Activated CD8-positive, alpha-beta memory T cell treated with anti-CD3 and anti-CD28 coated beads for 24 hours (primary cell): ENCODE measurements around the gene AKT3.
A peak's percentile ranks its signal among the peaks of the same experiment; 100 is the strongest.
"Not testable (repeated sequence)": the region's sequence is repeated elsewhere in the genome, so short reads cannot be mapped to it uniquely, and the experiment has no call there.

Experiments used
- DNase-seq: peaks from one replicate; pipeline ENCODE4 v3.0.0-alpha.2; 2020

The AKT3 gene

DNA sequence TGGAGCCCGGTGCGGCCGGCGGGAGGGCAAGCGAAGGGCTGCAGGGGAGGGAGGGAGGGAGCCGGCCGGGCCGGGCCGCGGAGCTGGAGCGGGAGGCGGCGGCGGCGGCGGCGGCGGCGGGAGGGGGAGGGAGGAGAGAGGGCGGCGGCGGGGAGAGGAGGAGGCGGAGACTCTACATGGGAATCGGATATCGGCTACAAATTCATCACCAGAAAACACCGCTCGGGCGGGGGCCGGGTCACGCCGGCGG, at the start of gene AKT3:
Gene AKT3, minus strand, starts transcription at position 42 of the 250 bp plus-strand sequence. CDS start 7,073 bp downstream, outside the sequence.
- DNase-seq: no peak

DNA sequence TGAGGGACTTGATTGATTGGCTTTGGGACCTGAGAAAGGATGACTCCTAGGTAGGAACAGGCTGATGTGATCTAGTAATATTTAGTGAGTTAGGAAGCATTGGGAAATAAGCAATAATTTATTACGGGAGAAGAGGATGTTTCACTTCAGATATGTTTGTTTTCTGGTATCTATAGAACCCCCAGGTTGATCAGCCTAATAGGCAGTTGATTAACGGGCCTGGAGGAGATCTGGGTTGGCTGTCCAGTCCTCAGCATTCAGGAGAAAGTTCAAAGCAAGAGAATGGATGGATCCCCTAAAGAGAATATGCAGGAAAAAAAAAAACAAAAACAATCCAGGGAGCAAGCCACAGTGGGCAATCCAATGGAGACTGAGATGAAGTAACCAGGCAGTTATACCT, 48.2 kb upstream of the AKT3 start:
- no peak for DNase-seq

DNA sequence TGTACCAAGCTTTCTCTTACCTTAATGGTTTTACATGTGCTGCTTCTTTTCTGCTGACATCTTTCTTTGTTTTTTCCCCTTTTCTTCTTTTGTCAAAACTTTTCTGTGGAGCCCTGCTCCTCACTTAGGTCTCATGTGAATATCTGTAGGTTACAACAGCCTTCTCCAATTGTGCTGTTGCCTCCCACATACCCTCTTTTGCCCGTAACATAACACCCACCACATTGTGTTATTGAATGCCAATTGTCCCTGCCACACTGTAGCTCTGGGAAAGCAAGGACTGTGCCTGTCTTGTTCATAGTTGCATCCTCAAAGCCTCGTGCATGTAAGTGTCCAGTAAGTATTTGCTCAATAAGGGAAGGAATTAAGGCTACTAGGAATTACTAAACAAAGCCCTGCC, 46.3 kb upstream of the AKT3 start:
- DNase-seq: no peak

DNA sequence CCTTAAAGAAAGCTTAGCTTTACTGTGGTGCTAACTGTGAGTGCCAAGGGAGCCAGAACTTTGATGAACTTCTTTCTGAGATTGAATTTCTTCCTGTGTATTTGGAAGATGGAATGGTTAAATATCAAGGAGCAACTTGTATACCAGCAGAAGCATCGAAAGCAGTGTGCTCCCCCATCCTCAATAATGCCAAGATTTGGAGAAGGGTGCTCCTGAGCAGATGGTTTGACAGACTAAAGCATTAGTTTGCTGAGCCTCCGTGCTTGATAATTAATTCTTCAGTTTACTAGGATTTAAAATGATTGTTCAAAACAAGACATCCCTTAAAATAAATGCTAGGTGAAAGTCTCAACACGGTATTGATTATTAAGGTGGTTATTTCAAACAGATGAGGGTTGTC, 42.4 kb upstream of the AKT3 start:
- no peak for DNase-seq

DNA sequence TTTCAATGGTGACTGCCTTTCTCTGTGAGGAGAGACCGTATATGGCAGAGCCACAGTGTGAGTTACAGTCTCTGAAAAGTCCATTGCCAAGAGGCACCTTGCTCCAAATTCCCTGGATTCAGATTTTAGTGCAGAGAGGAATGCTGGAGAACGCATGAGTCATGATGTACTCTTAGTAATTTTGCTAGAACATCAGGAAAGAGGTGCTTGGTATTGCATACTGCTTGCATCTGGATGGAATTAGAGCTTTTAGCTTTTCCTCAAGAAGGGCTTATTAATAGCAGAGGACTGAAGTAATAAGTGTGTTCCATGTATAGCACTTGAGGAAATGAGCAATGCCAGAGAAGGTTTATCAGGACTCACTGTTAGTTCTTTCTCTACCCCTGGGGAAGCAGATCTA, 40.5 kb upstream of the AKT3 start:
- DNase-seq: no peak

DNA sequence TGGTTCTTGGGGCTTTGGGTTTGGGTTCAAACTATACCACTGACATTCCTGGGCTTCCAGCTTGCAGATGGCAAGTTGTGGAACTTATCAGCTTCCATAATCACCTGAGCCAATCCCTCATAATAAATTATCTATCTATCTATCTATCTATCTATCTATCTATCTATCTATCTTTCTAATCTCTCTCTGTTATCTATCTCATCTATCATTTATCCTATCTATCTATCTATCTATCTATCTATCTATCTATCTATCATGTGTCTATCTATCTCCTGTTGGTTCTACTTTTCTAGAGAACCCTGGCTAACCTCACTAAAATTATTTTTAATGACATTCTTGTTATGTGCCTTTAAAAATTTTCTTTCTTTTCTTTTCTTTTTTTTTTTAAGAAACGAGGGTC, 35.8 kb upstream of the AKT3 start:
- no peak for DNase-seq

DNA sequence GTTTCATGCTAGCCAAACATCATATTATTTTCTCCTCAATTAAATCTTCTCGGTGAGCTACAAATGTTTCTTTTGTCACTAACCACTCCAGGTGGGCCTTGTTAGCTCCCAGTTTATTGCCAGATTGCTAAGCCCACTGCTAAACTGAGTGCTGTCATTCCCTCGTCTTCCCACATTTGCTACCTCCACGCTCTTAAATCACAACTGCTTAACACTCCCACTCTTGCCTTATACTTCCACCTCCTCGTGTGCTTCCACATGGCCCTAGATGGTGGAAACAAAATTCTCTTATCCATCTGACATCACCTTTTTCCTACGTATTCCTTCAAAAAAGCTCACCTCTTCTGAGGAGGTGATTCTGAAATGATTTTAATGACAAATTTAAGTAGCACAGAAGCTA, 34.6 kb upstream of the AKT3 start:
- DNase-seq: no peak

DNA sequence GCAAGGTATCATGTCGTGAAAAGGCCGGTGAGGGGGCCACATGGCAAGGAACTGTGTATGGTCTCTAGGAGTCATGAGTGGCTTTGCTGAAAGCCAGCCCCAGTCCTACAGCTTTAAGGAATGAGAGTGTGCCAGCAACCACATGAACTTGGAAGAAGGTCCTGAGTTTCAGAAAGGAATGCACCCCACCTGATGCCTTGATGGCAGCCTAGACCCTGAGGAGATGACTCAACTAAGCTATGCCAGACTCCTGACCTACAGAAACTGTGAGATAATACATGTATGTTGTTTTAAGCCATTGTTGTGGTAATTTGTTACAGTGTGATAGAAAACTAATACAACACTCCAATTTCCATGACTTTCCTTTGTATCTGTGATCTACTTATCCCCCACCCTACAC, 33.5 kb upstream of the AKT3 start:
- no peak for DNase-seq

DNA sequence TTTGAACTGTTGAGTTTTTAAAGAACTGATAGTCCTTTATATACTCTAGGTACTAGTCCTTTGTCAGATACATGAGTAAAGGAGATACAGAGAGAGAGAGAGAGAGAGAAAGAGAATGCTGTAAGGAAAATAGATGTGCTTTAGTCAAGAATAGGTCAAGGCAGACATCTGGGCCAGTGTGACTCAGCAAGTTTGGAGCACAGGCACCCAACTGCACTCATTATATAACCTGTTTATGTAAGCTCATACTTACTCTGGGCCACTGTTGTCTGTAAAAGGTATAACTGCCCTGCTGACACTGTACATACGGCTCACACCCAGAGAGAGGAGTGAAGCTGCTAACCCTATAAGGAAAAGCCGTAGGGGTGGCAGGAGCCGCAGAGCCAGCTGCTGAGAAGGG, 32.2 kb upstream of the AKT3 start:
- no peak for DNase-seq

DNA sequence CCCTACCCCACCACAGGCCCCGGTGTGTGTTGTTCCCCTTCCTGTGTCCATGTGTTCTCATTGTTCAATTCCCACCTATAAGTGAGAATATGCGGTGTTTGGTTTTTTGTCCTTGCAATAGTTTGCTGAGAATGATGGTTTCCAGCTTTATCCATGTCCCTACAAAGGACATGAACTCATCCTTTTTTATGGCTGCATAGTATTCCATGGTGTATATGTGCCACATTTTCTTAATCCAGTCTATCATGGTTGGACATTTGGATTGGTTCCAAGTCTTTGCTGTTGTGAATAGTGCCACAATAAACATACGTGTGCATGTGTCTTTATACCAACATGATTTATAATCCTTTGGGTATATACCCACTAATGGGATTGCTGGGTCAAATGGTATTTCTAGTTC, 27.0 kb upstream of the AKT3 start:
- not testable (repeated sequence) for DNase-seq

DNA sequence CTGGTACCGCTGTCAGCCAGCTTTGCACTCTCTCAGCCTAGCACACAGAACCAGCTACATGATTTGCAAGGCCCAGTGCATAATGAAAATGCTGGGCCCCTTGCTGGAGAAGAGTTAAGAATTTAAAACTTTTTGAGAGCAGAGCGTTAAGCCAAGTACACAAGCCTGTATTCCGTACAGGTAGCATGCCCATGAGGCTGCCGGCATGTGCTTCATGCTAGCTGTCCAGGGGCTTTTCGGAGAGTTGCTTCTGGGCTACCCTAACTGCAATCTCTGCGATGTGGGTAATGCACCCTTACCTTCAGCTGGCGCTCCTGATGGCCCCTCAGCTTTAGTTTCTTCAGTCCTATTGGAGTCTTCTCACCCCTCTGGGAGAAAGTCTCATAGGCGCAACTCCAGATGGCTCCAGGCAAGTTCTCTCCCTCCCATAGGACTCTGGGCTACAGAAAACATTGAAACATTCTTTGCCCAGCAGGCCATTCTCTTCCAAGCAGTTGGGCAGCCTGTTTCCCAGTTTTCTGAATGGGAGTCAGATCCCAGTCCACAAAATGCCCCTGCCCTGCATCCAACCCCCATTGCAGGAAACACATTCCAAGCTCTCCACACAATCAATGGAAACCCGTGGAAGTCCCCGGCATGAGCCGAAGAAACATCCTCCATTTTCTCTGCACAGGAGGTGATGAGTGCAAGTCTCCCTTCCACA, 5.7 kb upstream of the AKT3 start:
- DNase-seq: no peak

DNA sequence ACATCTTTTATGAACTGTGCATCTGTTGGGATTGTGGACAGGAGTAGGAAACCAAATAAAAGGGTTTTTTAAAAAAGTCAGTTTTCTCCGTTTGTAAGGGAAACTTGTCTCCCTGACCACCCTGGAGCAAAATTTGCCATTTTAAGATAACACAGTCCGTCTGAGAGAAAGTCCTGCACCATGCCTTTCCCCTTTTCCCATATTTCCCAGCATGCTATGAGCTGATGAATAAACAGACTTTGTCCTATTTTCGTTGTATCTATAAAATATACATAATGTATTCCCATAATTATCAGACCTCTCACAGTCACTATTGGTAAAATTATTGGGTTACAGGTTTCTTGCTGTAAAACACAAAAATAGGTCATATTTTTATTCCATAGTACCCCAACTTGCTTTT, 1.7 kb upstream of the AKT3 start:
- DNase-seq: no peak

DNA sequence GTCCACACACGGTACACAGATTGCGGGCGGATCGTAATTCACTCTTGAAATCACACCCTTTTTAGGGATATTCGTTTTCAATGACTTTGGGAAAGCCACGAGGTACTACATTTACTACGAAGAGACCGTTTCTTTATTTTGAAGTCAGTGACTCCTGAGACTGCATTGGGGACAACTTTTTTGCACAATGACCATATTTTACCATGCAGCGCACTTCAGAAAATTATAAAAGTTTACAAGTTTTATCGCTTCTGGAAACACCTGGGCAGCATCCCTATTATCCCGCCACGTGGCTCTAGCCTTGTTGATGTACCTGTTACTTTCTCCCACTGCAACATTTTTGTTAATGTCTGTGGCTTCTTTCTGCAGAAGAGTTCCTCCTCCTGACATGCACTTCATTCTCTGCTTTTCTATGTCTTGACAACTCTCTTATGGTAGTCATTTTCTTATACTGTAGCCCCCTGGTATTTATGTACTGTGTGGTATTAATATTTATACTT, 1.3 kb upstream of the AKT3 start:
- no peak for DNase-seq

DNA sequence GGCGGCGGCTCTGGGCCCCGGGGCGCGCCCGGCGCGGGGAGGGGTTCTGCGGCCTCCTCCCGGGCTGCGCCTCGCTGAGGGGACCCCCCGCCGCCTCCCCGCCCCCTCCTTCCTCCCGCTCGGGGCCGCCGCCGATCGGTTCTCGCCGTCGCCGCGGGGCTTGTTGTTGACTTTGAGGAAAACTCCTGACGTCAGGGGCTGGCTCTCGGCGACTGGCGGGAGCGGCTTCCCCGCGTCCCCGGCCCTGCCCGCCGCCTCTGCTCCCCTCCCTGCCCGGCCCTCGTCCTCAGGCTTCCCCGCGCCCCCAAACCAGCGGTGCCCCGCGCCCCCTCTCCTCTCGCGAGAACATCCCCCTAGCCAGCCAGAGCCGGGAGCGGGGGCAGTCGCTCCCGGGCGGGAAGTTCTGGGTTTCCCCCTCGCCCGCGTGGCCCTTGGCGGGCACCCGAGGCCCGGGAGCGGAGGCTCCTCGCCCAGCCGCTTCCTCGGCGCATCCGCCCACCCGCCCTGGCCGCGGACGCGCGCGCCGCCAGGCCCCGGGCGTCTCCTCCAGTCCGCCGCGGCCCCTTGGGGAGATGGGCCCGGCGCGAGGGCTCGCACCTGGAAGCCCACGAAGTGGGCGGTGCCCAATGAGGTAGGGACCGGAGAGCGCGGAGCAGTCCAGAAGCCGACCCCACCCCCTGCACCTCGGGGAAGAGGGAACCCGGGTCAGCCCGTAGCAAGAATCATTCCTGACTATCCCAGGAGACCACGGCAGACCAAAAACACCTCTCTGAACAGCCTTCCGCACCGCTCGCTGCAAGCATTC, 611 bp upstream of the AKT3 start:
- peak; percentile 92 for DNase-seq

DNA sequence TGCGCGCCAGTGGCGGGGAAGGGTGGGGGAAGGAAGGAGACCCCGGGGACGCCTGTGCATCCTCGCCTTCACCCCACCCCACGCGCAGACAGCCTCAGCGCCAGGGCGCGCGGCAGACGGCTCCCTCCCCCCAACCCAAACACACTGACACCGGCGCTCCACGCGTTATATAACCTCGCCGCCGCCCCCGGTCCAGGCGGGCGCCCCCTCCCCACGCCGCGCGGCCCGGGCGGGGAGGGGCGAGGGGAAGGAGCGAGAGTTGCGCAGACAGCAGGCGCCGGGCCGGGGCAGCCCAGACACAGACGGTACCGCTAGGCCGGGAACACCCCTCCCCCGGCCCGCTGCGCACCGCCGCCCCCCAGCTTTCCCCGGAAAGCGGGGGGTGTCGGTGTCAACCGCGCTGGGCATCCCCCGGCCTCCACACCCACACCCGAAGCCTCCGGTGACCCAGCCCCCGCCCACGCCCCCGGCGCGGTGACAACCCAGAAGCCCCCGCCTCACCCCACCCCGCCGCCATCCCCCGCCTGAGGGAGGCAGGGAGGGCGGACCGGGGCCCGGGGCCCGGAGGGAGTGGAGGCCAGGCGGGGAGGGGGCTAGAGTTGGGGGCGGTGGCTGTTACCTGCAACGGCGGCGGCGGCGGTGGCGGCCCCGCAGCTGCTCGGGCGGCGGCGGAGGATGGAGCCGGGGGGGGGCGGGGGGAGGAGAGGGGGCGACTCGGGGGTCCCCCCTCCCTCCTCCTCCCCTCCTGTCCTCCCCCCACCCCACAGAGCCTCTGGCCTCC, 432 bp downstream of the AKT3 start:
- peak; percentile 88 for DNase-seq

DNA sequence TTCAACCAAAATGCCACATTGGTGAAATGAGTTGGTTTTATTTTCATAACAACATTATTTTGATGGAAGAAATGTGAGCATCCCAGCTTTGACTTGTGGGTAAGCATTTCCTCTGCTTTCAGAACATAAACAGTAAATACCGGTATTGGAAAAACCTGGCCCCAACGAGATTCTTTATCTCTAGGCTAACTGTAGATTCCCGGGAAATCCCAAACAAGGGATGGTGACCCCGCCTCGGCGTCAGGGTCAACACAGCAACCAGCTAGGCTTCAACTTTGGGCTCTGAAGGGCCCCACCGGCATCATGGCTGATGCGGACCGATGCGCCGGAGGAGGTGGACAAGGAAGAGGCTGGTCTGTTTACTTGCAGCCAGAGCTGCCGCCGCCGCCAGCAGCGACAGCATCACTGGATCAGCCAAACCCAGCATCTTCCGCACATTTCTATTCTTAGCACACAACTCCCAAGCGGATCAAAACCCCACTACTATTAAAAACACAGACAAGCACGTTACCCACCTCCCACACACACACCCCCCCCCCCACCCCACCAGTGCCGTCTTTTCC, 1.1 kb downstream of the AKT3 start:
- DNase-seq: peak; percentile 81

DNA sequence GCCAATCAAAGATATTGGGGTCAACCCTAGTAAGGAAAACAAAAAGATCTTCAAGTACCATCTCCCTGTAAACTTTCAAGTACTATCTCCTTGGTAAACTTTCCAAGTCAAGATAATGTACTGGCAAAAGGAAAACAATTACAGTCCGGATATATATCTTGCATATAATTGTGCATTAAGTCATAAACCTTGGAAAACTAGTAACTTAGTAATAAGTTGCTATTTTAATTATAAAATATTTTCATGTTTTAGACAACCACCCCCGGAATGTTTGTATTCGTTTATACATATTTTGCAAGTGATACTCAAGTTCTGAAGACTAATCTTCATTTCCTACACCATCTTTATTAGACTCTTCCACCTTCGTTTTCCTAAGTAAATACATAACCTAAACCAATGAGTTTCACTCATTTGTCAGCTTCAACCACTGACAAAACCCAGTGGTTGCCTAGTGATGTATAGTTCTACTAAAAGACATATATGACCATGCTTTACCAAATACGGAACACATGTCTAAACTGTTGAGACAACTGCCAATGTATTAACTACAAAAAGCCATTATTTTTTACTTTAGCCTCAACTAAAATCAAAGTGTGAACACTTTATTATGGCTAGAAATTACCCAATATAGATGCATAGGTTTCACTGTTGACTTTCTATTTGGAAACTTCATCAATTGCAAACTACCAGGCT, 1.7 kb downstream of the AKT3 start:
- no peak for DNase-seq

DNA sequence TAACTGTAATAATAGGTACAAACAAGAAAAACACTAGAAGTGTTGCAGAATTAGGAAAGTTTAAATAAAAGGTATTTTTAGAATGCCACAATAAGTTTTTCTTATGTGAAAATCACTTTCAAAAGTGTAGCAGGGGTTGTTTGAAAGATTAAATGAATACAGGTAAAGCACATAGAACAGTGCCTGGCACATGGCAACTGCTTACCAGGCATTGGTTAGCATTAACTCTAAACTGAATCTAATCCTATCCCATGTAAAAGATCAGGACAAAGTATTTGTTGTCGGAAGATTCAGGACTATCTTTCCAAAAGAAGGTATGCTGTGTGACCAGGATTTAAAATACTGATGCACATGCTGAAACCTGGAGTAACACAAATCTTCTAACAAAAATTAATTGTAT, 3.3 kb downstream of the AKT3 start:
- DNase-seq: no peak

DNA sequence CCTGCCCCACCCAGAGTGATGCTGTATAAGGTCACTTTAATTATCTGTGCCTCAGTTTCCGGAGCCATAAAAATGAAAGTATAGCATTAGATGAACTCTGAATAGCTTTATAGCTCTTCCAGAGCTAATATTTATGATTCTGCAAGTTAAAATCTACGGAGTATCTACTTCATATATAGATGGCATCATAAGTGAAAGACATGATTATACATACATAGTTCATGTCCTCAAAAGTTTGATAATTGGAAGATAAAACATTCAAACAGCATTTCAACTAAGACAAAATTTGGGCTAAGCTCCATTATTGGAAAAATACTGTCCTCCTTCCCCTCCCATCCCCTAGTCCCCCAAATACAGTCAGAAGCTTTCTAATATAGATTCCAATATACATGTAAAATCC, 4.2 kb downstream of the AKT3 start:
- DNase-seq: no peak

DNA sequence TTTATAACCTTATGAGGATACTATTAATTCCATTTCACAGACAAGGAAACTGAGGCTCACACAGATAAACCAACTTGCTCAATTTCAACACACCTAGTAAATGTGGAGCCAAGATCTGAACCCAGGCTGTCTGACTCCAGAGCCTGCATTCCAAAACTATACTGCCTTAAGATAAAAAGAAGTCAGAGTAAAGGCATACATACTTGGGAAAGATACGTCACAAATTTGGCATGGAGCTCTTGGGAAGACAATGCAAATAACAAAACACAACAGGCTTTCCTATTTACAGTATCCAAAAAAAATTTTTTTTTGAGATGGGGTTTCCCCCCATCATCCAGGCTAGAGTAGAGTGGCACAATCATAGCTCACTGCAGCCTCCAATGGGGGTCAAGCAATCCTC, 5.9 kb downstream of the AKT3 start:
- DNase-seq: no peak

DNA sequence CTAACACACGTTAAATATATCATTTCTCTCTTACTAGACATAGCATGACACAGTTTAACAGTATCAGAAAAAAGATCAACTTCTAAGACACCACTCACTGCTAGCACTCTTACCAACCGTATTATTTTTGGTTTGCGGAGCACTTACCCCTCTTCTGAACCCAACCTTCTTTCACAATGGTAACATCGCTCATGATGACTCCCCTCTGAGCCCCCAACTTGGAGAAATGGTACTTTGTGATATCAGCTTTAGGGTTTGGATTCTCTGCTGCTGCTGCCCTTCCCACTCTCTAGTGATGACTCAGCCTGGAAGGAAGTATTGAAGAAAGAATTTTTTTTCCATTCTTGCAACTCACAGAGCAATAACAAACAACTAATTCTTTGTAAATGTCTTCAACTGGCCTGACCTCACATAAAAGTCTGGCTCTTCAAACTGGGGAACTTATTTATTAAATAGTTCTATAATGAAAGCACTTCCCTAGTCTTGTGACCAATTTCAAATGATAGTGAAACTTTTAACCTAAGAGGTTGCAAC, 7.0 kb downstream of the AKT3 start:
- DNase-seq: no peak

DNA sequence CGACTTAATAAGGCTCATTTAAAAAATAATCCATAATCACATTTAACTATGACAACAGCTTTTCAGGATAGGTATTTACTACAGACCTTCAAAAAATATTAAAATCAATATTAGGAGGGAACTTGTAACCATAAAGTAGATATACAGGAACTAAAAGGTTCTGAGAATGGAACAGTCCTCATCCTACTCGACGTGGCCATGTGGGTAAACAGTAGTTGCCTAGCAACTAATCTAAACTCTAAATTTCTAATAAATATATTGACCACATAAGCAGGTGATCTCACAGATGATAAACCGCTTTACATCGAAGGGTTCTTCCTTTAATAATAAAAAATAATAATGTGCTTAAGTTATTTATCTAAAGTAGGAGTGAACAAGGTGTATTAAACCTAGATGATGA, 7.9 kb downstream of the AKT3 start:
- DNase-seq: no peak

DNA sequence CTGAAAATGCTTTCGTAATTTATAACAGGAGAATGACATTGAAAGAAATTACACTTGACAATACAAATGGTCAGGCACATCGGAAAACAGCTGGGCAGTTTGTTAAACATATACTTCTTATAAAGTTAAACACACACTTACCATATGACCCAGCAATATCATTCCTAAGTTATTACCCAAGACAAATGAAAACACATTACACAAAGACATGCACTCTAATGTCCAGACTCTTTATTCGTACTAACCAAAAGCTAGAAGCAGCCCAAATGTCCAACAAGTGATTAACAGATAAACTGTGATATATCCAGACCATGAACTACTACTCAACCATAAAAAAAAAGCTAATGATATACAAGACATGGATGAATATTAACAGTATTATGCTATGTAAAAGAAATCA, 8.5 kb downstream of the AKT3 start:
- no peak for DNase-seq
